Peyer's patch (tissue), 4 donors: ENCODE data around the gene HHIPL1.

Source experiments
- POLR2A ChIP-seq, 2 donors: fragments of 450-650 bp; IDR thresholded peaks; one replicate each; pipeline ENCODE4 v1.5.1; 2017; ENCODE audit warnings: antibody characterized with exemption in 2 of 2, mild to moderate bottlenecking in 2 of 2, moderate library complexity in 2 of 2
- TF ChIP-seq, protein P1 (sequence below), 6 experiments: fragments of 450-650 bp in 4 of 6; fragments of 200-600 bp in 2 of 6; sonication (generic) in 1 of 6; IDR thresholded peaks; one replicate each; pipeline ENCODE4 v1.5.1; 2017 to 2019; ENCODE audit warnings: antibody characterized with exemption in 6 of 6, mild to moderate bottlenecking in 3 of 6, moderate library complexity in 1 of 6

DNA sequence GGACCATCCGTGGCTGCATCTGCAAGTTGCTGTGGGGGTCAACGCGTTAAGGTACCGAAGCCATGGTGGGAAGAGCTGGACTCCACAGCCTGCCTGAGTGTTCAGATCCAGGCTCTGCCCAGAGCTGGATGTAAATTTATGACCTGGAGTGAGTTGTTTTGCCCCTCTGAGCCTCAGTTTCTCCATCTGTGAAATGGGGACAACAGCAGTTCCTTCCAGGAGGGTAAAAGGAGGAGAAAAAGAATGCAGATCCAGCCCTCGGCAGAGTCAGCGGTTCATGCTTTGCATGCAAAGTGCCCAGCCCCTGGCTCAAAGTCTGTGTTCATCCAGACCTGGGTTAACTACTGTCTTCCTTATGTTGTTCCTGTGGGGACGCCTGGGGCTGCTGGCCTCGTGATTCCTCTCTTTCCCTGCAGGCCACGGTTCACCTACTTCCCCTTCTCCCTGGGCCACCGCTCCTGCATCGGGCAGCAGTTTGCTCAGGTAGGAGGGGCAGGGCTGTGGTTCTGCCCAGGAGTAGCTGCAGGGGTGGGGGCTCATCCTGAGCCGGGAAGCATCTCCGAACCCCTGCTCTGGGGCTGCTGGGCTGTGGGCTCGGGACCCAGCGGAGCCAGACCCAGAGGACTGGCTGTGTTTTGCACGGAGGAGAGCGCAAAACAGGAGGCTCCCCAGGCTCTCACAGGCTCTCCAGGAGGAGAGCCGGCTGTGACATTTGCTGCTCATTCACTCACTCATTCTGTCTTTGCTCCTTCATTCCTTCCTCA is 81.0 kb downstream of the HHIPL1 start:
- TF ChIP-seq, protein P1, sequence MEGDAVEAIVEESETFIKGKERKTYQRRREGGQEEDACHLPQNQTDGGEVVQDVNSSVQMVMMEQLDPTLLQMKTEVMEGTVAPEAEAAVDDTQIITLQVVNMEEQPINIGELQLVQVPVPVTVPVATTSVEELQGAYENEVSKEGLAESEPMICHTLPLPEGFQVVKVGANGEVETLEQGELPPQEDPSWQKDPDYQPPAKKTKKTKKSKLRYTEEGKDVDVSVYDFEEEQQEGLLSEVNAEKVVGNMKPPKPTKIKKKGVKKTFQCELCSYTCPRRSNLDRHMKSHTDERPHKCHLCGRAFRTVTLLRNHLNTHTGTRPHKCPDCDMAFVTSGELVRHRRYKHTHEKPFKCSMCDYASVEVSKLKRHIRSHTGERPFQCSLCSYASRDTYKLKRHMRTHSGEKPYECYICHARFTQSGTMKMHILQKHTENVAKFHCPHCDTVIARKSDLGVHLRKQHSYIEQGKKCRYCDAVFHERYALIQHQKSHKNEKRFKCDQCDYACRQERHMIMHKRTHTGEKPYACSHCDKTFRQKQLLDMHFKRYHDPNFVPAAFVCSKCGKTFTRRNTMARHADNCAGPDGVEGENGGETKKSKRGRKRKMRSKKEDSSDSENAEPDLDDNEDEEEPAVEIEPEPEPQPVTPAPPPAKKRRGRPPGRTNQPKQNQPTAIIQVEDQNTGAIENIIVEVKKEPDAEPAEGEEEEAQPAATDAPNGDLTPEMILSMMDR (IDR thresholded peaks at IDR 0.05), result no peak
- no peak for TF ChIP-seq POLR2A (IDR thresholded peaks at IDR 0.05)
